HuH-7.5 (cell line): ENCODE data around the gene BMAL2.
A peak's percentile ranks its signal among the peaks of the same experiment; 100 is the strongest.

Experiments
- DNase-seq: peaks from one replicate; pipeline ENCODE4 v3.0.0; 2011; ENCODE audit warnings: low spot score

The BMAL2 gene

GRCh38 chr12:27332714-27333402, at the start of gene BMAL2:
Gene BMAL2, plus strand, starts transcription at chr12:27332836. Its CDS starts 237 bp downstream, at chr12:27333073.
- peak; percentile 58 for DNase-seq

GRCh38 chr12:27284021-27284420, 48.6 kb upstream of the BMAL2 start:
- DNase-seq, result no peak

GRCh38 chr12:27284751-27285150, 47.9 kb upstream of the BMAL2 start:
- DNase-seq, result no peak

- no peak for DNase-seq
These were observed 47.2 kb upstream of the BMAL2 start for GRCh38 chr12:27285403-27285802.

- DNase-seq, result no peak
These were observed 43.2 kb upstream of the BMAL2 start for GRCh38 chr12:27289414-27289813.

GRCh38 chr12:27290501-27291168, 42.0 kb upstream of the BMAL2 start:
- DNase-seq, result no peak

- DNase-seq, result no peak
These were observed 40.8 kb upstream of the BMAL2 start for GRCh38 chr12:27291862-27292261.

- no peak for DNase-seq
These were observed 39.9 kb upstream of the BMAL2 start for GRCh38 chr12:27292718-27293117.

- DNase-seq, result no peak
These were observed 39.2 kb upstream of the BMAL2 start for GRCh38 chr12:27293463-27293862.

GRCh38 chr12:27296674-27297073, 36.0 kb upstream of the BMAL2 start:
- no peak for DNase-seq

GRCh38 chr12:27297566-27297965, 35.1 kb upstream of the BMAL2 start:
- no peak for DNase-seq

GRCh38 chr12:27299102-27299501, 33.5 kb upstream of the BMAL2 start:
- no peak for DNase-seq

GRCh38 chr12:27300226-27300625, 32.4 kb upstream of the BMAL2 start:
- no peak for DNase-seq

GRCh38 chr12:27303139-27304111, 29.2 kb upstream of the BMAL2 start:
- DNase-seq, result no peak

GRCh38 chr12:27304856-27305255, 27.8 kb upstream of the BMAL2 start:
- no peak for DNase-seq

- no peak for DNase-seq
These were observed 26.8 kb upstream of the BMAL2 start for GRCh38 chr12:27305673-27306456.

GRCh38 chr12:27309293-27309994, 23.2 kb upstream of the BMAL2 start:
- DNase-seq, result no peak

GRCh38 chr12:27309995-27310315, 22.7 kb upstream of the BMAL2 start:
- no peak for DNase-seq

GRCh38 chr12:27316947-27317346, 15.7 kb upstream of the BMAL2 start:
- DNase-seq, result no peak

- no peak for DNase-seq
These were observed 13.2 kb upstream of the BMAL2 start for GRCh38 chr12:27319409-27319808.

GRCh38 chr12:27319848-27320247, 12.8 kb upstream of the BMAL2 start:
- no peak for DNase-seq
